Measurements from ENCODE around the gene GPR158. TPM values are rescaled to one million over a fixed set of nuclear protein-coding genes. Genes with fewer than 3 reads are reported as not detected.

Gene GPR158
- total RNA-seq, 1 experiment from 2014 or later, result 0.24 TPM

GRCh38 chr10:25508112-25508815 lies 333.5 kb downstream of the GPR158 start:
- no peak overlapping the region for H3K14ac ChIP-seq (ENCODE audit: insufficient read depth, low read length)
- H2AK5ac ChIP-seq (ENCODE audit: insufficient read length, low read length), result no peak overlapping the region
- no peak overlapping the region for H3K9ac ChIP-seq (ENCODE audit: extremely low read depth, insufficient read length, low read length)
- no peak overlapping the region for H2BK20ac ChIP-seq (ENCODE audit: low read depth, low read length, poor library complexity, severe bottlenecking)
- Mint-ChIP-seq H3K27me3 (ENCODE audit: low read depth) (no peaks in the 10 kb centered on the region), H3K4me1 (peaks cover 19 to 22% of the 10 kb centered on the region in 2 experiments), H3K36me3 (ENCODE audit: insufficient read depth in 1 of 3, low read depth in 3 of 3) (no peaks in the 10 kb centered on the region), H3K9me3 (no peaks in the 10 kb centered on the region), H3K4me3 (no peak overlapping the region), H3K27ac (peak overlapping the region in 1 of 3 experiments; percentile 3; a peak in 3 of 7 replicates)
- H2BK15ac ChIP-seq (ENCODE audit: low read depth, low read length), result no peak overlapping the region
- no peak overlapping the region for H3K4ac ChIP-seq (ENCODE audit: low read depth, low read length)
- H3K27me3 ChIP-seq (ENCODE audit: insufficient read depth, low read length), result no peaks in the 10 kb centered on the region
- H4K20me1 ChIP-seq (ENCODE audit: control insufficient read depth, insufficient read depth, insufficient read length), result no peaks in the 10 kb centered on the region
- no peak overlapping the region for H2BK5ac ChIP-seq (ENCODE audit: insufficient read length, low read length)
- no peak overlapping the region for H3K4me2 ChIP-seq (ENCODE audit: insufficient read depth, insufficient read length, low read length)
- no peaks in the 10 kb centered on the region for H3K79me1 ChIP-seq (ENCODE audit: insufficient read depth, low read depth, low read length, poor library complexity, severe bottlenecking)
- no peaks in the 10 kb centered on the region for H3K4me1 ChIP-seq (ENCODE audit: insufficient read depth, low read length)
- no peaks in the 10 kb centered on the region for H3K9me3 ChIP-seq (ENCODE audit: control insufficient read depth, low read depth, low read length)
- no peak overlapping the region for H3K27ac ChIP-seq (ENCODE audit: insufficient read length, low read depth, low read length)
- H3K23me2 ChIP-seq (ENCODE audit: insufficient read length, low read depth, low read length, poor library complexity, severe bottlenecking), result no peaks in the 10 kb centered on the region
- no peak overlapping the region for H3K56ac ChIP-seq (ENCODE audit: insufficient read length, low read depth, low read length)
- no peaks in the 10 kb centered on the region for H3K79me2 ChIP-seq (ENCODE audit: insufficient read depth, low read length)
- no peak overlapping the region for H2BK120ac ChIP-seq (ENCODE audit: low read depth, low read length, poor library complexity, severe bottlenecking)
- no peak overlapping the region for H2AFZ ChIP-seq (ENCODE audit: low read length)
- no peak overlapping the region for H3K23ac ChIP-seq (ENCODE audit: insufficient read length, low read depth, low read length)
- no peak overlapping the region for H3K18ac ChIP-seq (ENCODE audit: insufficient read length, low read depth, low read length)
- no peak overlapping the region for H3T11ph ChIP-seq (ENCODE audit: low read length)
- no peak for TF ChIP-seq CTCF (conservative IDR thresholded peaks at IDR 0.05)
- H4K8ac ChIP-seq (replicated peaks; ENCODE audit: insufficient read length, low read depth, low read length), result no peak overlapping the region
- H2BK12ac ChIP-seq (ENCODE audit: insufficient read length, low read depth, low read length), result no peak overlapping the region
- H4K91ac ChIP-seq (ENCODE audit: insufficient read length, low read depth, low read length), result no peak overlapping the region
- no CpG with 5 or more reads among the region's 5 CpGs for WGBS (ENCODE audit: extremely low coverage, insufficient read length, low lambda C conversion rate)
- no peak overlapping the region for H4K5ac ChIP-seq (ENCODE audit: insufficient read length, low read depth, low read length)
- DNase-seq, result no peak
